GM18511 (cell line): Measurements from ENCODE around the gene RUFY4.

Experiments
- ATAC-seq: cut with Tn5 transposase; IDR thresholded peaks from one replicate; pipeline ENCODE4 v1.9.1; 2021; ENCODE audit warnings: mild to moderate bottlenecking, moderate library complexity; ENCODE audit not compliant: unreplicated experiment

Gene RUFY4

GRCh38 chr2:218059289-218059688 is 9.8 kb upstream of the RUFY4 start:
- ATAC-seq = no peak

DNA sequence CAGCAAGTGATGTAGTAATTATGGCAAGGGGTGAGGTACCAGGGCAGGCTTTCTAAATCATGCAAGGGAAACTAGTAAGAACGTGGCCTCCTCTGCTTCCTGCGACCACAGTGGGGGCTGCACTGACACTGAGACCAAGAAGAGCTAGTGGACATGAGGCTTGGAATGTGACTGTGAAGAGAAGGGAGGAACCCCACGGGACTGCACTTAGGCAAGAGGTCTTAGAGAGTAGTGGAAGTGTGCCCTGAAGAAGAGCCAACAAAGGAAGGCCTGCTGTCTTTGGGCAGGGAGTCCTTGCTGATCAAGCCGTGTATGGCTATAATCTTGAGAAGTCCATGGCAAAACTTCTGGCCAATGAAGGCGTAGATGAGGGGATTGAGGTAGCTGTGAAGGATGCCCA is 8.9 kb upstream of the RUFY4 start:
- no peak for ATAC-seq

DNA sequence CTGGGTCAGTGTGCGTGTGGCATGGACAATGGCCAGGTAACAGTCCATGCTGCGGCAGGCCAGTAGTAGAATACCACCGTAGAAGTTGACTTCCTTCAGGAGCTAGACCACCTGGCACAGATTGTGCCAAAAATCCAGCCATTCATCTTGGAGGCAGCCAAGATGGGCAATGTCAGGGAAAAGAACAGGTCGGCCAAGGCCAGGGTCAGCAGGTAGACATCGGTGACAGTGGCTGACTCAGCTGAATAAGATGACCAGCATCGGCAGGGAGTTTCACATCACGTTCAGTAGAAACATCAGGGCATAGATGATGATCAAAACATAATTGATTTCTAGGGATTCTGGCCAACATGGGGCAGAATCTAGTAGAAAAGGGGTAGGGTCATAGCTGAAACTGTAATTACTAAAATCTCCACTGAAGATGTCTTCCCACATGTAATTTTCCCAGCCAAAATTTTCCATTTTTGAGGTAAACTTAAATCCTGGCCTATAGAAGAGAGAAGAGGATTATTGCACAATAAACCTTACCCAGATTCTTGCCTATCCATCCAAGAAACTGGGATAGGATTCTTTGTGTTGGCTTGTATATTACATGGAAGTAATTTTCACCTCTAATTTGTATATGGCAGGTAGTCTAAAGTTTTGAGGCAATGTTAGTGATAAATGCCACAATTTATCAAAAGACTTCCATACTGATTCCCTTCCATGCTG is 7.9 kb upstream of the RUFY4 start:
- ATAC-seq = no peak

DNA sequence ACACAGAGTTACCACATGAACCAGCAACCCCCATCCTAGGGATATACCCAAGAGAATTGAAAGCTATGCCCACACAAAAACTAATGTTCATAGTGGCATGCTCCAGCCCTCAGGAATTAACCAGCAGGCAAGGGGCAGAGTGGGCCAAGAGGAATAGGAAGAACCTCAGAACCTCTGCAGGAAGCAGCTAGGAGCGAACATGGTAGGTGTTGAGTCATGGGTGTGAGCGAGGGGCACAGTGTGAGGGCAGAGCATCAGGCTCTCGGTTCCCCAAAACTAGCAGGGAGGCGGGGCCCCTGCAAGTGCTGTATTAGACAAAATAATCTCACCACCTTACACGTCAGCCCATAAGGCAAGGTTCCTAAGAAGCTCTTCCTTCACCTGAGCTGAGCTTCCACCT is 5.6 kb upstream of the RUFY4 start:
- peak; percentile 92 for ATAC-seq

GRCh38 chr2:218063896-218064295 is 5.2 kb upstream of the RUFY4 start:
- peak; percentile 6 for ATAC-seq

- no peak for ATAC-seq
Measured at GRCh38 chr2:218065239-218066006, 3.6 kb upstream of the RUFY4 start.

DNA sequence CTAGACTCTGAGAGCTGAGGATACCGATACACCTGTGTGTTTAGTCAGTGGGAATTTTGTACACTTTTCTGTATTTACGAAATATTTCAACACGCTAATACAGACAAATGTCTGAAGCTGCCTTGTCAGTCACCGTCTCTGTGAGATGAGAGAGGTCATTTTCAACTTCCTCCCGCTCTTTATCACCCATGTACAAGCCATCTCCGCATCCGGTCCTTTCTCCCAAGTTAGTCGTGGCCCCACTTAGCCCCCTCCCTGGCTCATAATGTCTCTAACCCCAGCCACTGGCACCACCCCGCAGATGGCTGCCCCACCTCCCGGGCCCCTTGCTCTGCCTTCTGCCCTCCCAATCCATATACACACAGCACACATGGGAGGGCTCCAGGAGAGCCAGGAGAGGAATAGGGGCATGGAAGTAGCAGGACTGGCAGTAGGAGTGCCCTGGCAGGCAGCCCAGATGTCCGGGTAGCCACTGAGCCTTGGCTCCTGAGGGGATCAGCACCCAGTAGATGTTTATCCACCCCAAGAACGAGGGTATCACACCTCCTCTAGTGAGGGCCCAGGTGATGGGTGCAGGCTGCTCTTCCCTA is 2.0 kb upstream of the RUFY4 start:
- ATAC-seq = no peak

DNA sequence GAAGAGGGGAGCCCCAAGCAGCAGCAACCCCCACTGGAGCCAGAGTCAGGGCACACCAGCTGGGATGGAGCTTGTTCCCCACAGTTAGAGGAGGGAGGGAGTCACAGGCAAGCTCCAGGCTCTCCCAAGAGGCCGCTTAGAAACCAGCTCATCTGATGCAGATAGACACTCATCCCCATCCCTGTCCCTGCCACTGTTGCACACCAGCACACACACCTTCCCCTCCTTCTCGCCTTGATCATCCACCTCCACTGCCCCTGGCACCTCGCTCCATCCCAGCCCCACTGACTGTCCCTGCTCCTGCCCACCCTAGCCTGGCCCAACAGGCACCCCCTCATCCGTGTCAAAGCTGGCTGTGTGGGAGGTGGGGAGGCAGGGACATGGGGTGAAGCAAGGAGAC is 1.5 kb upstream of the RUFY4 start:
- ATAC-seq = no peak

GRCh38 chr2:218069606-218070300 is 700 bp downstream of the RUFY4 start:
- no peak for ATAC-seq

DNA sequence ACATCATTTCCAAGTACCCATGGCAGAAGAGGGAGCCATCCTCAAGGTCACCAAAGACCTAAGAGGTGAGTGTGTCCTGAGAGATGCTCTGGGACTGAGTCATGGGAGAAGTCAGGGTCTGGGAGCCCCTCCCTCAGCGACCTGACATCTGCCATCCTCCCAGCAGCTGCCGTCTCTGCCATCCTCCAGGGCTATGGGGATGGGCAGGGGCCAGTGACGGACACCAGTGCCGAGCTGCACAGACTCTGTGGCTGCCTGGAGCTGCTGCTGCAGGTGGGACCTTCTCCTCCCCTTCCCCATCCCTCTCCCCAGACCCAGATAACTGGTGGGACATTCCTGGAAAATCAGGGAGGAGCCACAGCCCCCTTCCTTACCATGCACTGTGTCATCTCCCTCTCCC is 1.5 kb downstream of the RUFY4 start:
- ATAC-seq = no peak

DNA sequence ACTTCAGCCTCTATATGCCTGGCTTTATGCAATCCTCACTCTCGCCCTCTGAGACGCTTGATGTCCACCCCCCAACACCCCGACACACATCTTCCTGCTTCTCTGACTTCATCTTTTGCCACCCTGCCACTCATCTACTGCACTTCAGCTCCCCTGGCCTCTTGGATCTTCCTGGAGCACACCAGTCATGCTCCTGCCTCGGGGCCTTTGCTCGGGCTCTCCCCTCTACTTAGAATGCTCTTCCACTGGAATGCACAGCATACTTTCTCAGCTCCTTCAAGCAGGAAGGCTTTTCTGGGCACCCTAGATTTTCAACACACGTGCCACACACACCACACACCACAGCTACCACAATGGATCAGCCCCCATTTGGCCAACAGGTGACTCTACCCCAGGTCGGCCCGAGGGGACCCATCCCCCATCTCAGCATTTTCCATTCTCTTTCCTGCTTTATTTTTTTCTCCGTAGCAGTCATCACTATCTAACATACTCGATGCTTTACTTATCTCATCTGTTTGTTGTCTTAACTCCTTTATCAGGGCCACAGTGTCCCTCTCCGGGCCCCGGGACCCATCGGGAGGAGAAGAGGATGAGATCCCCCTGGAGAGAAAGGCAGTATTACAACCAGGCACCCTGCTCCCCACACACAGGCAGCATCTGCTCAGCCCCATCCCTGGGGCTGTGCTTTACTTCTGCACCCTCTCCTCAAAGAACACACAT is 2.3 kb downstream of the RUFY4 start:
- no peak for ATAC-seq

DNA sequence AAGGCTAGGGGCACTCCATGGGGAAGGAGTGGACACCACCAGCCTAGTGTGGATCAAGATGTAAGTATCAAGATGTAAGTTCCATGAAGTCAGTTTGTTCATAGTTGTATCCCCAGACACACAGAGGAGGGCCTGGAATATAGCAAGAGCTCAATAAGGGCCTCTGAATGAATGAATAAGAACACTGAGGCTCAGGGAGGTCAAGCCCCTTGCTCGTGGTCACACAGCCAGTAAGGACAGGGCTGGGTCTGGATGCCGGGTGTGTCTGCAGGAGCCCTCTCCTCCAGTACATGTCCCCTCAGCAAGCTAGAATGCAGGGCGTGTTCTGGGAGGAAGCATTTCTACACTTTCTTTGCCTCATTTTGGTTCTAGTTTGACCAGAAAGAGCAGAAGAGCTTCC is 2.9 kb downstream of the RUFY4 start:
- ATAC-seq = no peak

DNA sequence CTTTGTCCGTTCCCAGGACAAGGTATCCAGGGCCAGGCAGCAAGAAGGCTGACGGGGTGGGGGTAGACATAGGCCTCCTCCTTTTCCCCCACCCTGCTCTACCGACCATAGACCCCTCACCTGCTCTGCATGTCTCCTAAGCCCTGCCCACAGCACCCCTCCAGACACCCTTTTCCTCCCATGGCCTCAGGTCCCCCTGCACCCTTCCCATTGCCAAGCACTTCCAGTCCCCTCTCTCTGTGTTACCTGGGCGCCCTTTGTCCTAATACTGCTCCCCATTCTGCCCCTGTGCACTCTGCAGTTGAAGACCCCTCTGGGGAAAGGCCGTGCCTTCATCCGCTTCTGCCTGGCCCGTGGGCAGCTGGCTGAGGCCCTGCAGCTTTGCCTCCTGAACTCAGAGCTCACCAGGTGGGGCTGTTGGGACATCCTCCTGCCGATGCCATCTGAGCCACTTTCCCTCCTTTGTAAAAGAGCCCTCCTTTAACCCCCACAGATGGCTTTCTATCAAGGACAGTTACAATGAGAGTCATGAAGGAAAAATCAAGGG is 3.5 kb downstream of the RUFY4 start:
- ATAC-seq = no peak

DNA sequence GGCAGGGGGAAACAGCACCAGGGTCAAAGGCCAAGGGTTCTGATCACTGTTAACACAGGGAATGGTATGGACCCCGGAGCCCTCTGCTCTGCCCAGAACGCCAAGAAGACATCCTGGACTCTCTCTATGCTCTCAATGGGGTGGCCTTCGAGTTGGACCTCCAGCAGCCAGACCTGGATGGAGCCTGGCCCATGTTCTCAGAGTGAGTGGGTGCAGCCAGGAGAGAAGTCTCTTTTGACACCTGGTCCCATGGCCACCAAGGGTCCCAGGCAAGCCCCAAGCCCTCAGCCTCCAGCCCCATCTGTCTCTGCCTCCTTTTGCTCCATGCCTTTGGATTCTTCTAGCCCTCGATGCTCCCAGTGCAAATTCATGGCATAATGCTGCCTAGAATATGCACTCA is 4.1 kb downstream of the RUFY4 start:
- ATAC-seq = no peak

DNA sequence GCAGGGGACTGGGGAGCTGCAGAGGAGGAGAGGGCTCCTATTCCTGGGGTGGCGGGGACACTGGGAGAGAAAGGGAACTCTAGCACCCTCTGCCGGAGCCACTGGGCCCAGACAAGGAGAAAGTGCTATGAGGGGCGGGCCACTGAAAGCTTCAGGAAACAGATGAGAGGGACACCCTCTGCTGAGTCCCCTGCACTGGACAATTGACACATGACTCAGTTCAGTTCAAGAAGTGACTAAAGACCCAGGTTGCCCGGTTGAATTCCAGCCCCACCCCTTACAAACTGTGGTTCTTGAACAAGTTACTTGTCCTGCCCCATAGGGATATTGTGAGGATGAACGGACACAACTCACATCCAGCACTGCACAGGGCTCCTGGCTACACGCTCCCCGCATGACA is 5.0 kb downstream of the RUFY4 start:
- ATAC-seq = no peak

DNA sequence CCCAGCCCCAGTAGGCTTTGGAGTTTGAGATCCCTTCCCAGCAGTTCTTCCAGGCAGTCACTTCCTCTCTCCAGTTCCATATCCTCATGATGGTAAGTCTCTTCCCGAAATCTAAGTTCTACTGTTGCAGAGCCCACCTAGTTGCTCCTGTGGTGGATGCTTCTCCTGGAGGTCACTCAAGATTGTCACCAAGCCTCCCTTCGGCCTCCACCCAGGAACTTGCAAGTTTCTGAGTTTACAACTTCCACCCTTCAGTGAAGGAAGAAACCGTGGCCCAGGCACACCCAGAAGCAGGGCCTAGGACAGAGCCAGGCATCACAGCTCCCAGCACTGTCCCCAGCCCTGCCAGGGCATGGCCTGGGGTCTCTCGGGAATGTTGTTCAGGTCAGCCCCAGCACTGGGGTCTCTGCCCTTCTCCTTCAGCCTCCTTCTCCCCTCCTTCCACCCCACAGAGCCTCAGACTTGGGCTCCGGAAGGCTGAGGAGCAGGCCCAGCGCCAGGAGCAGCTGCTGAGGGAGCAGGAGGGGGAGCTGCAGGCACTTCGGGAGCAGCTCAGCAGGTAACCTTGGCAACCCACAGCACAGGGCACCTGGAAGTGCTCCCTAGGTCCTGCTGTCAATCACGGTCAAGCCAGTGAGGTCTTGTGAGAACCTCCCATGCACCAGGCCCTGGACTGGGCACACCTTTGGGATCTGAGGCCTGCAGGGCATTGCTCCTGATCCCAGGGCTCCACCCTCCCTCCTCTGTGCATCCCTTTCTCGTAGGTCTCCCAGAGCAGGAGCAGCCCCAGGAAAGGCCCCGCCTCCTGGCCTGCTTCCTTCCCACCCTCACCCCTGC is 7.1 kb downstream of the RUFY4 start:
- ATAC-seq = no peak

DNA sequence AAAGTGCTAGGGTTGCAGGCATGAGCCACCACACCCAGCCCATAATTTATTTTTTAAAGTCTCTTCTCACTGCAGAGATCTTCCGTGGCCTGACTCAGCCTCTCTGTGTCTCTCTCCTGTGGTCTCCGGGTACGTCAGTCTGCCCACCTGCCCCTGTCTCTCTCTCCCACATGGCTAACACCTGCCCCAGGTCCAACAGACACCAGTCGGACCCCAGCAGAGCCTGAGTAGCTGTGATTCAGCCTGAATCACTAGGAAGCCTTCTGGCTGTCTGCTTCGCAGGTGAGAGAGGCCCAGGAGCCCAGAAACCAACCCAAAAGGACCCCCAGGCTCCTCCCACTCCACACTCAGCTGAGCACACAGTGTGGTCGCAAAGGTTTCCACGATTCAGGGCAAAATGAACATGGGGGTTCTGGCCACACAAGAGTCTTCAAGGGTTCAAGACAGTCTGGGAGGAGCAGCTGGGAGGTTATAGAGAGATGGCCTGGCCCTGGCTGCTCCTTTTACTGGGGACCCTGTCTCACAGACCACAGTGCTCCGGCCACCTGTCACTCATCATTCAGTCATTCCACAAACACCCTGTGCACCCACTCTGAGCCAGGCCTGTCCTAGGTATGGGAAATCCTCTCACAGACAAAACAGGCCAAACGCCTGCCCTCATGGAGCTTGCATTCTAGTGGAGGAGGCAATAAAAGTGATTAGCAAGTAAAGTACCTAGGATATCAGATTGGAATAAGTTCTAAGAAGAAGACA is 8.6 kb downstream of the RUFY4 start:
- ATAC-seq = no peak

- no peak for ATAC-seq
Measured at GRCh38 chr2:218079943-218080913, 11.2 kb downstream of the RUFY4 start.
